H1 (cell line): Measurements from ENCODE around the gene MRPS25. TPM values are rescaled to one million over a fixed set of nuclear protein-coding genes. Genes with fewer than 3 reads are reported as not detected.

Experiments
- CTCF ChIA-PET: fragments of 300-600 bp; sonication (Branson Sonifier 250); formaldehyde crosslinking; loops from one replicate; lab custom pipeline; 2021; ENCODE audit not compliant: partially characterized antibody; lab: Charles Lee
- POLR2A ChIA-PET: fragments of 300-600 bp; sonication (Branson Sonifier 250); formaldehyde crosslinking; loops from one replicate; lab custom pipeline; 2021; ENCODE audit warnings: inconsistent platforms; ENCODE audit not compliant: partially characterized antibody; lab: Charles Lee
- DNase-seq, 2 experiments: peaks; one replicate each; pipeline versions ENCODE4 v3.0.0 to v3.0.0-alpha.2; 2010 to 2022; ENCODE audit warnings: low spot score in 2 of 2, low read depth in 1 of 2, mixed read lengths in 1 of 2
- FAIRE-seq: peaks from 2 replicates; lab custom pipeline; 2011; peaks lifted over from hg19 to GRCh38; lab: Jason Lieb, UNC
- H2AFZ ChIP-seq: 2 replicates; pipeline ENCODE4 v1.8.1; 2012; ENCODE audit warnings: low read length, inconsistent platforms
- H2AK5ac ChIP-seq: 2 replicates; pipeline ENCODE4 v1.6.1; 2013; ENCODE audit warnings: low read depth, low read length
- H2BK120ac ChIP-seq: replicated peaks from 2 replicates; pipeline ENCODE3; 2013; ENCODE audit warnings: low read depth, low read length, inconsistent platforms
- H2BK12ac ChIP-seq: 2 replicates; pipeline ENCODE4 v1.6.1; 2013; ENCODE audit warnings: low read depth, low read length
- H2BK15ac ChIP-seq: 2 replicates; pipeline ENCODE4 v1.6.1; 2013; ENCODE audit warnings: low read length
- H2BK20ac ChIP-seq: 2 replicates; pipeline ENCODE4 v1.6.1; 2013; ENCODE audit warnings: low read length
- H2BK5ac ChIP-seq: 2 replicates; pipeline ENCODE4 v1.6.1; 2013; ENCODE audit warnings: low read depth, low read length
- H3K14ac ChIP-seq: 2 replicates; pipeline ENCODE4 v1.6.1; 2013; ENCODE audit warnings: inconsistent platforms; ENCODE audit not compliant: insufficient read length
- H3K18ac ChIP-seq: 2 replicates; pipeline ENCODE4 v1.6.1; 2013; ENCODE audit warnings: low read length; ENCODE audit errors: extremely low read depth
- H3K23ac ChIP-seq: 2 replicates; pipeline ENCODE4 v1.6.1; 2013; ENCODE audit warnings: inconsistent platforms; ENCODE audit not compliant: insufficient read length
- H3K23me2 ChIP-seq: 2 replicates; pipeline ENCODE4 v1.6.1; 2013; ENCODE audit warnings: low read depth, low read length
- H3K27ac ChIP-seq: 2 replicates; pipeline ENCODE4 v1.6.1; 2011; ENCODE audit warnings: low read depth, low read length, inconsistent platforms
- H3K27me3 ChIP-seq, 4 experiments: replicated peaks in 1 of 4; 1 replicate in 1 of 4; 2 replicates in 3 of 4; pipeline versions ENCODE4 v1.6.1 to v1.8.1; 2011 to 2013; ENCODE audit warnings: low read length in 3 of 4, mild to moderate bottlenecking in 3 of 4, inconsistent platforms in 2 of 4, mixed read lengths in 2 of 4, moderate library complexity in 1 of 4; ENCODE audit not compliant: control insufficient read depth in 3 of 4, insufficient read depth in 3 of 4; ENCODE audit errors: extremely low read depth in 1 of 4
- H3K36me3 ChIP-seq, 4 experiments: 2 replicates each; pipeline versions ENCODE4 v1.6.1 to v1.8.1; 2011 to 2013; ENCODE audit warnings: mild to moderate bottlenecking in 4 of 4, low read length in 3 of 4, moderate library complexity in 2 of 4, control low read depth in 1 of 4, inconsistent platforms in 1 of 4; ENCODE audit not compliant: insufficient read depth in 4 of 4, control insufficient read depth in 2 of 4
- H3K4ac ChIP-seq: replicated peaks from 2 replicates; pipeline ENCODE3; 2013; ENCODE audit warnings: low read length, low read depth, mixed read lengths, inconsistent platforms; ENCODE audit not compliant: insufficient read length
- H3K4me1 ChIP-seq, 4 experiments: replicated peaks in 1 of 4; 1 replicate in 1 of 4; 2 replicates in 3 of 4; pipeline versions ENCODE4 v1.6.1 to v1.8.1; 2011 to 2013; ENCODE audit warnings: low read length in 3 of 4, inconsistent platforms in 2 of 4, mixed read lengths in 1 of 4; ENCODE audit not compliant: insufficient read depth in 4 of 4, control insufficient read depth in 3 of 4
- H3K4me2 ChIP-seq, 2 experiments: 2 replicates each; pipeline versions ENCODE4 v1.6.1 to v1.8.1; 2011 to 2013; ENCODE audit warnings: low read depth in 2 of 2, low read length in 2 of 2, control low read depth in 1 of 2, inconsistent platforms in 1 of 2, mild to moderate bottlenecking in 1 of 2; ENCODE audit not compliant: insufficient read depth in 1 of 2
- H3K4me3 ChIP-seq, 4 experiments: fragments of 200-600, 300-600 bp in 1 of 4; sonication (generic), shearing (Covaris generic), sonication (Bioruptor Twin) in 1 of 4; 2 replicates each; pipeline versions ENCODE4 v1.5.1 to v1.8.1; 2011 to 2016; ENCODE audit warnings: low read length in 4 of 4, low read depth in 3 of 4, control low read depth in 2 of 4, inconsistent platforms in 2 of 4, mild to moderate bottlenecking in 2 of 4, mixed read lengths in 1 of 4, moderate library complexity in 1 of 4; ENCODE audit not compliant: insufficient read depth in 2 of 4; ENCODE audit errors: extremely low read depth in 1 of 4
- H3K56ac ChIP-seq: replicated peaks from 2 replicates; pipeline ENCODE3; 2013; ENCODE audit warnings: low read depth, mild to moderate bottlenecking, mixed read lengths, low read length, inconsistent platforms; ENCODE audit not compliant: insufficient read length
- H3K79me1 ChIP-seq: 2 replicates; pipeline ENCODE4 v1.6.1; 2013; ENCODE audit warnings: low read depth, low read length, control low read depth
- H3K79me2 ChIP-seq, 2 experiments: 2 replicates each; pipeline versions ENCODE4 v1.6.1 to v1.8.1; 2012 to 2013; ENCODE audit warnings: low read length in 2 of 2, mild to moderate bottlenecking in 2 of 2, inconsistent platforms in 1 of 2; ENCODE audit not compliant: insufficient read depth in 2 of 2, control insufficient read depth in 1 of 2
- H3K9ac ChIP-seq, 4 experiments: replicated peaks in 1 of 4; 1 replicate in 1 of 4; 2 replicates in 3 of 4; pipeline versions ENCODE4 v1.6.1 to v1.8.1; 2011 to 2013; ENCODE audit warnings: low read depth in 3 of 4, low read length in 3 of 4, control low read depth in 2 of 4, mild to moderate bottlenecking in 2 of 4, moderate library complexity in 2 of 4, inconsistent platforms in 1 of 4; ENCODE audit errors: extremely low read depth in 1 of 4
- H3K9me3 ChIP-seq, 2 experiments: 2 replicates each; pipeline versions ENCODE4 v1.6.1 to v1.8.1; 2012 to 2013; ENCODE audit warnings: mild to moderate bottlenecking in 2 of 2, moderate library complexity in 2 of 2, control low read depth in 1 of 2, inconsistent platforms in 1 of 2, low read depth in 1 of 2, low read length in 1 of 2, mixed read lengths in 1 of 2; ENCODE audit not compliant: insufficient read depth in 2 of 2
- H4K20me1 ChIP-seq, 2 experiments: replicated peaks in 1 of 2; 2 replicates each; pipeline versions ENCODE3 to v1.8.1; 2011 to 2013; ENCODE audit warnings: inconsistent platforms in 2 of 2, low read length in 2 of 2, mild to moderate bottlenecking in 1 of 2; ENCODE audit not compliant: insufficient read depth in 2 of 2, control insufficient read depth in 1 of 2
- H4K5ac ChIP-seq: 2 replicates; pipeline ENCODE4 v1.6.1; 2013; ENCODE audit warnings: low read length, low read depth, mixed read lengths, inconsistent platforms; ENCODE audit not compliant: insufficient read length
- H4K8ac ChIP-seq: 2 replicates; pipeline ENCODE4 v1.8.0; 2013; ENCODE audit warnings: mild to moderate bottlenecking, moderate library complexity, low read length, inconsistent platforms; ENCODE audit not compliant: insufficient read depth; ENCODE audit errors: extremely low read depth
- H4K91ac ChIP-seq: replicated peaks from 2 replicates; pipeline ENCODE3; 2013; ENCODE audit warnings: low read length, mixed read lengths, inconsistent platforms; ENCODE audit not compliant: insufficient read length
- PHF8 ChIP-seq: fragments of 200-600 bp; sonication (generic); conservative IDR thresholded peaks from 2 replicates; pipeline ENCODE4 v1.7.1; 2012; ENCODE audit warnings: low read depth, mild to moderate bottlenecking, inconsistent platforms, low read length, moderate library complexity
- SUZ12 ChIP-seq: fragments of 200-600 bp; sonication (generic); IDR thresholded peaks from 2 replicates; pipeline ENCODE4 v1.6.1; 2012; ENCODE audit warnings: mild to moderate bottlenecking, inconsistent platforms, low read length, moderate library complexity, mixed read lengths
- TEAD4 ChIP-seq: IDR thresholded peaks from 2 replicates; pipeline ENCODE4 v1.6.1; 2012; ENCODE audit warnings: low read depth, low read length, inconsistent platforms, mixed read lengths
- WGBS, 2 experiments: shearing (Covaris generic) in 1 of 2; methylation state at CpG; one replicate each; pipeline versions ENCODE4 v1.1.6 to v1.1.7; 2013 to 2015; ENCODE audit warnings: low lambda C conversion rate in 2 of 2, mixed read lengths in 2 of 2, inconsistent platforms in 1 of 2, low coverage in 1 of 2, missing lambda C conversion rate in 1 of 2; ENCODE audit not compliant: insufficient replicate concordance in 2 of 2, insufficient coverage in 1 of 2, insufficient read length in 1 of 2; ENCODE audit errors: extremely low coverage in 1 of 2, missing lambda C conversion rate in 1 of 2; 5-methylcytosine and 5-hydroxymethylcytosine counted together
- polyA plus RNA-seq, 7 experiments: library from polyadenylated mRNA; depleted of rRNA in 3 of 7; stranded (reverse) in 5 of 7; unstranded in 2 of 7; fragments of >200 nt in 5 of 7; fragments of 200-250 nt in 2 of 7; gene quantifications; 1 replicate in 5 of 7; 2 replicates in 1 of 7; 4 replicates in 1 of 7; pipeline versions ENCODE4 v1.2.1 to v1.2.3, GENCODE V29; 2011 to 2013; ENCODE audit warnings: missing spikeins in 2 of 7, mixed read lengths in 2 of 7
- total RNA-seq: library from RNA; stranded (reverse); fragmentation: NEBNext Ultra II Directional; extraction: Animal tissue kit (Norgen Biotek cat#: 25700); gene quantifications from 2 replicates; pipeline ENCODE4 v1.2.1, GENCODE V29; 2021

MRPS25 gene
- total and polyA plus RNA-seq, 2 of the 8 experiments (the other 6 are each of a cell fraction or from before 2014, with no cell fraction given), result 23.0 to 56.5 TPM

DNA sequence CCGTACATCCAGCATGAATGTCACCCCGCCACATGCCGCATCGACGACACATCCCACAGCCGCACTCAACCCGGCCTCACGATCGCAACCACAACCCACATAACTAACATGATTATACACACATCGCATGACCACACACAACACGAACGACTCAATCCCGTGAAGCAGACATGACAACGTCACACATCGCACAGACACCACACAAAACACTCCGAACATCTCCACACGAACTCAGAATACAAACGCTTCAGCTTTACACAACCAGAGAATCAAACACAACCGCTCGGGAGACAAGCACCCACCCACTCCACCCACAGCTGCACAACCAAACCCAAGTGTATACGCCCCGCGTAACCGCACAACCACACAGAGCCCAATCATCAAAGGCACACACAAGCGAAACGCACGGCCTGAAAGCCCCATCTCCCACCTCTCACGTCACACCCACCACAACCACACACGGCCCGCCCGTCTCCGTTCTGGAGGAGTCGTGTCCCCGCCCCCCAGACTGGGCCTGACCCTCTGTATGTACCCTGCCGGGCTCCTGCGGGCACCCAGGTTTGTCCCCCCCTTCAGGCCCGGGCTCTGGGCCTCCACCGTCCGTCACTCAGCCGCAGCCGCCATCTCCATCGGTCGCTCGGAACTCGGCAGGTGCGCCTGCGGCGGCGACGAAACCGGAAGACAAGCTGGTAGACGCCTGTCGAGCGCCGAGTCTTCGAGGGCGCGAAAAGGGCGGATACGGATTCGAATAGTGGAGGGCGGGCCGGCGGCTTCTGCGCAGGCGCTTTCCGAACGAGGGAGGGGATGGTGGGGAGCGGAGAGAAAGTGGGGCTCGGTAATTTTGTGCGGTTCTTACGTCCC is 33.6 kb upstream of the MRPS25 start, which contains the start of gene RBSN:
Gene RBSN, minus strand, starts transcription at position 646 of the 861 bp plus-strand sequence. CDS start 3,028 bp downstream, outside the sequence.
- CTCF ChIA-PET, result interaction anchor here (0.6 to 2.1 kb wide), 6 partner anchors 9 to 178 kb away, joined by 3 to 8 read pairs (median 3); no protein-coding TSS in a partner anchor
- peaks cover 6% of the 10 kb centered on the region for H3K79me1 ChIP-seq
- peak within 1 kb of the TSS; percentile 93 for H2BK12ac ChIP-seq
- peaks cover 0 to 9% (median 4%) of the 10 kb centered on the region in 4 experiments; a peak in 4 of 7 replicates for H3K4me1 ChIP-seq
- peak within 1 kb of the TSS; percentile 94 for H4K91ac ChIP-seq
- no peak within 1 kb of the TSS for H2BK120ac ChIP-seq
- DNase-seq, result peak; percentile 70 to 92
- H3K9ac ChIP-seq, result peak within 1 kb of the TSS in 3 of 4 experiments; percentile 79 to 95 (median 83); a peak in 6 of 7 replicates
- H3K23ac ChIP-seq, result no peak within 1 kb of the TSS
- peak within 1 kb of the TSS; percentile 100 for H3K4me2 ChIP-seq
- H3K27ac ChIP-seq, result peak within 1 kb of the TSS; percentile 60
- 6% methylated on average over 61 of the region's 72 CpGs; no CpG with 5 or more reads in 1 of the 2 experiments for WGBS, 2 experiments
- H3K23me2 ChIP-seq, result peaks cover 9% of the 10 kb centered on the region
- peak within 1 kb of the TSS; percentile 92 for H3K4ac ChIP-seq
- H2AK5ac ChIP-seq, result peak within 1 kb of the TSS; percentile 83; the same call in 1 of the 2 replicates
- peaks cover 0 to 13% of the 10 kb centered on the region in 2 experiments for H3K79me2 ChIP-seq
- H3K27me3 ChIP-seq, result no peaks in the 10 kb centered on the region
- peak within 1 kb of the TSS; percentile 93 to 100 (median 97) for H3K4me3 ChIP-seq
- H4K20me1 ChIP-seq, result peaks cover 0 to 3% of the 10 kb centered on the region in 2 experiments
- POLR2A ChIA-PET, result interaction anchor here (0.7 to 1.8 kb wide), 7 partner anchors 8 to 109 kb away, joined by 3 to 6 read pairs (median 3); no protein-coding TSS in a partner anchor
- no peak within 1 kb of the TSS for H2BK20ac ChIP-seq
- H2BK5ac ChIP-seq, result peak within 1 kb of the TSS; percentile 94; the same call in 1 of the 2 replicates
- H3K18ac ChIP-seq, result peak within 1 kb of the TSS; percentile 99
- H3K56ac ChIP-seq, result peak within 1 kb of the TSS; percentile 91
- peaks cover 2 to 16% (median 6%) of the 10 kb centered on the region in 4 experiments; a peak in 4 of 8 replicates for H3K36me3 ChIP-seq
- H3K14ac ChIP-seq, result peak within 1 kb of the TSS; percentile 92
- H4K8ac ChIP-seq, result peak within 1 kb of the TSS; percentile 98; the same call in 1 of the 2 replicates
- H3K9me3 ChIP-seq, result no peaks in the 10 kb centered on the region
- peak within 1 kb of the TSS; percentile 90 for H4K5ac ChIP-seq
- no peak for FAIRE-seq
- H2BK15ac ChIP-seq, result peak within 1 kb of the TSS; percentile 65
- peak within 1 kb of the TSS; percentile 99 for H2AFZ ChIP-seq
- TF ChIP-seq SUZ12, result no peak
- peak; percentile 75 for TF ChIP-seq PHF8
- TF ChIP-seq TEAD4, result no peak
